Breast epithelium (tissue), 3 donors: Measurements from ENCODE around the gene KLRD1.

Experiments used
- POLR2AphosphoS5 ChIP-seq, 3 donors: sonication (generic); formaldehyde crosslinking; IDR thresholded peaks; one replicate each; pipeline ENCODE4 v1.6.1; 2017; ENCODE audit warnings: antibody characterized with exemption in 3 of 3
- TF ChIP-seq, protein P1 (sequence below), 3 donors: fragments of 450-650 bp; IDR thresholded peaks; one replicate each; pipeline ENCODE4 v1.5.1; 2016 to 2017; ENCODE audit warnings: antibody characterized with exemption in 3 of 3, mild to moderate bottlenecking in 3 of 3, moderate library complexity in 3 of 3

GRCh38 chr12:10279937-10280336, 27.7 kb upstream of the KLRD1 start:
- no peak for TF ChIP-seq POLR2AphosphoS5 (IDR thresholded peaks at IDR 0.05)
- TF ChIP-seq, protein P1, sequence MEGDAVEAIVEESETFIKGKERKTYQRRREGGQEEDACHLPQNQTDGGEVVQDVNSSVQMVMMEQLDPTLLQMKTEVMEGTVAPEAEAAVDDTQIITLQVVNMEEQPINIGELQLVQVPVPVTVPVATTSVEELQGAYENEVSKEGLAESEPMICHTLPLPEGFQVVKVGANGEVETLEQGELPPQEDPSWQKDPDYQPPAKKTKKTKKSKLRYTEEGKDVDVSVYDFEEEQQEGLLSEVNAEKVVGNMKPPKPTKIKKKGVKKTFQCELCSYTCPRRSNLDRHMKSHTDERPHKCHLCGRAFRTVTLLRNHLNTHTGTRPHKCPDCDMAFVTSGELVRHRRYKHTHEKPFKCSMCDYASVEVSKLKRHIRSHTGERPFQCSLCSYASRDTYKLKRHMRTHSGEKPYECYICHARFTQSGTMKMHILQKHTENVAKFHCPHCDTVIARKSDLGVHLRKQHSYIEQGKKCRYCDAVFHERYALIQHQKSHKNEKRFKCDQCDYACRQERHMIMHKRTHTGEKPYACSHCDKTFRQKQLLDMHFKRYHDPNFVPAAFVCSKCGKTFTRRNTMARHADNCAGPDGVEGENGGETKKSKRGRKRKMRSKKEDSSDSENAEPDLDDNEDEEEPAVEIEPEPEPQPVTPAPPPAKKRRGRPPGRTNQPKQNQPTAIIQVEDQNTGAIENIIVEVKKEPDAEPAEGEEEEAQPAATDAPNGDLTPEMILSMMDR (IDR thresholded peaks at IDR 0.05), result no peak
